Gastrocnemius medialis (tissue), 4 donors: ENCODE data around the gene PROM1.

Experiments used
- POLR2A ChIP-seq, 2 donors: fragments of 450-650 bp; IDR thresholded peaks; one replicate each; pipeline ENCODE4 v1.6.1; 2017; ENCODE audit warnings: antibody characterized with exemption in 2 of 2, mild to moderate bottlenecking in 2 of 2, moderate library complexity in 2 of 2
- TF ChIP-seq, protein P1 (sequence below), 5 experiments: fragments of 450-650 bp in 3 of 5; fragments of 200-600 bp in 2 of 5; sonication (generic) in 2 of 5; IDR thresholded peaks in 4 of 5; conservative IDR thresholded peaks in 1 of 5; 1 replicate in 4 of 5; 2 replicates in 1 of 5; pipeline ENCODE4 v1.5.1; 2016 to 2019; ENCODE audit warnings: antibody characterized with exemption in 5 of 5, mild to moderate bottlenecking in 3 of 5, moderate library complexity in 3 of 5

DNA sequence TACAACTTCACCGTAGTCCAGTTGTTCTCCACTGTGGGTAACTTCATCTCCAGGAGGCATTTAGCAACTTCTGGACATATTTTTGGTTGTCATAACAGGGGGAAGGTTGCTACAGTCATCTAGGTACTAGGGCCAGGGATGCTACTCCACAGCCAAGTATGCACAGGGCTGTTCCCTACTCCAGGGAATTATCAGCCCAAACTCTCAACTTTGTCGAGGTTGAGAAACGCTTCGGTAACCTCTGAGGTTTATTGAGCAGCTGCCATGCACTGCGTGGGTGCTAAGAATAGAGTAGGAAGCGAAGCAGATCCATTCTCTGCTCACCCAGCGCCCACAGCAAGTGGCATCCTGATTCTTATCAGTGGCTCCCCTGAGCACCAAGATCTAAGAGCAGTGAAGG lies 153.5 kb downstream of the PROM1 start:
- no peak for TF ChIP-seq POLR2A (IDR thresholded peaks at IDR 0.05)
- TF ChIP-seq, protein P1, sequence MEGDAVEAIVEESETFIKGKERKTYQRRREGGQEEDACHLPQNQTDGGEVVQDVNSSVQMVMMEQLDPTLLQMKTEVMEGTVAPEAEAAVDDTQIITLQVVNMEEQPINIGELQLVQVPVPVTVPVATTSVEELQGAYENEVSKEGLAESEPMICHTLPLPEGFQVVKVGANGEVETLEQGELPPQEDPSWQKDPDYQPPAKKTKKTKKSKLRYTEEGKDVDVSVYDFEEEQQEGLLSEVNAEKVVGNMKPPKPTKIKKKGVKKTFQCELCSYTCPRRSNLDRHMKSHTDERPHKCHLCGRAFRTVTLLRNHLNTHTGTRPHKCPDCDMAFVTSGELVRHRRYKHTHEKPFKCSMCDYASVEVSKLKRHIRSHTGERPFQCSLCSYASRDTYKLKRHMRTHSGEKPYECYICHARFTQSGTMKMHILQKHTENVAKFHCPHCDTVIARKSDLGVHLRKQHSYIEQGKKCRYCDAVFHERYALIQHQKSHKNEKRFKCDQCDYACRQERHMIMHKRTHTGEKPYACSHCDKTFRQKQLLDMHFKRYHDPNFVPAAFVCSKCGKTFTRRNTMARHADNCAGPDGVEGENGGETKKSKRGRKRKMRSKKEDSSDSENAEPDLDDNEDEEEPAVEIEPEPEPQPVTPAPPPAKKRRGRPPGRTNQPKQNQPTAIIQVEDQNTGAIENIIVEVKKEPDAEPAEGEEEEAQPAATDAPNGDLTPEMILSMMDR (IDR thresholded peaks at IDR 0.05 in 4 of 5, conservative IDR thresholded peaks at IDR 0.05 in 1 of 5): no peak
